GM23338 (cell line): ENCODE measurements around the gene POFUT2. TPM values are rescaled to one million over a fixed set of nuclear protein-coding genes. Genes with fewer than 3 reads are reported as not detected.

Experiments used
- ATAC-seq: fragments of 200-7000 bp; cut with Tn5 transposase; 3 replicates; pipeline ENCODE4 v1.9.1; 2020
- DNase-seq: peaks from one replicate; pipeline ENCODE4 v3.0.0-alpha.2; 2015; ENCODE audit warnings: low spot score
- H2AFZ ChIP-seq: fragments of 200-600 bp; sonication (generic); 2 replicates; pipeline ENCODE4 v1.8.0; 2016; ENCODE audit warnings: antibody characterized with exemption, mild to moderate bottlenecking, moderate library complexity
- H3F3A ChIP-seq: fragments of 200-600 bp; sonication (generic); replicated peaks from 2 replicates; pipeline ENCODE4 v1.8.0; 2017; ENCODE audit warnings: antibody characterized with exemption, mixed run types, low read depth
- H3K27ac ChIP-seq: fragments of 200-600 bp; sonication (generic); 2 replicates; pipeline ENCODE4 v1.6.1; 2016; ENCODE audit warnings: low read depth
- H3K27me3 ChIP-seq: fragments of 200-600 bp; sonication (generic); 2 replicates; pipeline ENCODE4 v1.8.0; 2016; ENCODE audit warnings: mild to moderate bottlenecking, mixed run types, moderate library complexity; ENCODE audit not compliant: insufficient read depth
- H3K36me3 ChIP-seq: fragments of 200-600 bp; sonication (generic); 2 replicates; pipeline ENCODE4 v1.8.0; 2016; ENCODE audit warnings: mild to moderate bottlenecking; ENCODE audit not compliant: insufficient read depth
- H3K4me1 ChIP-seq: fragments of 200-600 bp; sonication (generic); 2 replicates; pipeline ENCODE4 v1.8.0; 2016; ENCODE audit warnings: mild to moderate bottlenecking, moderate library complexity; ENCODE audit not compliant: insufficient read depth
- H3K4me2 ChIP-seq: fragments of 200-600 bp; sonication (generic); 2 replicates; pipeline ENCODE4 v1.7.1; 2017; ENCODE audit warnings: mixed run types
- H3K4me3 ChIP-seq: fragments of 200-600 bp; sonication (generic); 2 replicates; pipeline ENCODE4 v1.6.1; 2016; ENCODE audit warnings: mixed run types
- H3K79me2 ChIP-seq: fragments of 200-600 bp; sonication (generic); replicated peaks from 2 replicates; pipeline ENCODE4 v1.8.0; 2017; ENCODE audit warnings: mild to moderate bottlenecking; ENCODE audit not compliant: insufficient read depth
- H3K9me2 ChIP-seq: fragments of 200-600 bp; sonication (generic); 2 replicates; pipeline ENCODE4 v1.8.0; 2017; ENCODE audit not compliant: insufficient read depth
- H4K20me1 ChIP-seq: fragments of 200-600 bp; sonication (generic); replicated peaks from 2 replicates; pipeline ENCODE4 v1.8.0; 2017; ENCODE audit warnings: mild to moderate bottlenecking; ENCODE audit not compliant: insufficient read depth
- H3K27ac Mint-ChIP-seq: 2 replicates; pipeline ENCODE4 v1.8.0; 2020; ENCODE audit warnings: inconsistent platforms, mild to moderate bottlenecking, moderate library complexity, mixed read lengths
- H3K27me3 Mint-ChIP-seq: 3 replicates; pipeline ENCODE4 v1.8.0; 2022; ENCODE audit warnings: low read depth, mild to moderate bottlenecking, moderate library complexity, mixed read lengths, inconsistent platforms; ENCODE audit not compliant: insufficient read depth, poor library complexity
- H3K36me3 Mint-ChIP-seq: 3 replicates; pipeline ENCODE4 v1.8.0; 2021; ENCODE audit warnings: low read depth, mild to moderate bottlenecking, inconsistent platforms, moderate library complexity, mixed read lengths
- H3K4me1 Mint-ChIP-seq: 3 replicates; pipeline ENCODE4 v1.8.0; 2020; ENCODE audit warnings: mild to moderate bottlenecking, inconsistent platforms, mixed read lengths
- H3K4me3 Mint-ChIP-seq: 3 replicates; pipeline ENCODE4 v1.8.0; 2021; ENCODE audit warnings: moderate library complexity, mild to moderate bottlenecking, inconsistent platforms, mixed read lengths
- H3K9me3 Mint-ChIP-seq: 3 replicates; pipeline ENCODE4 v1.8.0; 2020; ENCODE audit warnings: moderate library complexity, mild to moderate bottlenecking, inconsistent platforms, mixed read lengths
- ETS1 ChIP-seq: IDR thresholded peaks from 2 replicates; pipeline ENCODE4 v1.6.1; 2016; ENCODE audit warnings: antibody characterized with exemption
- EZH2 ChIP-seq: fragments of 200-600 bp; sonication (generic); IDR thresholded peaks from one replicate; pipeline ENCODE4 v1.8.0; 2017; ENCODE audit warnings: antibody characterized with exemption, mild to moderate bottlenecking, low read depth; ENCODE audit not compliant: unreplicated experiment
- EZH2phosphoT487 ChIP-seq: fragments of 200-600 bp; sonication (generic); IDR thresholded peaks from one replicate; pipeline ENCODE4 v1.8.1; 2018; ENCODE audit warnings: antibody characterized with exemption; ENCODE audit not compliant: unreplicated experiment
- POLR2AphosphoS5 ChIP-seq: IDR thresholded peaks from 2 replicates; pipeline ENCODE4 v1.6.1; 2016; ENCODE audit warnings: antibody characterized with exemption, low read depth
- STAT1 ChIP-seq: IDR thresholded peaks from one replicate; pipeline ENCODE4 v1.6.1; 2016; ENCODE audit warnings: antibody characterized with exemption; ENCODE audit not compliant: unreplicated experiment
- ZNF331 ChIP-seq: fragments of 250-450 bp; sonication (Bioruptor Pico); IDR thresholded peaks from 2 replicates; pipeline ENCODE4 v1.5.0; 2020; ENCODE audit warnings: low read depth, mild to moderate bottlenecking, moderate library complexity
- polyA plus RNA-seq: library from polyadenylated mRNA; unstranded; fragments of >200 nt; fragmentation: Nextera tagmentation; extraction: Ambion mirVana; gene quantifications from 2 replicates; pipeline ENCODE4 v1.2.1, GENCODE V29; 2016
- total RNA-seq: library from RNA; depleted of rRNA; stranded (reverse); fragments of >200 nt; shearing (Covaris generic); gene quantifications from 2 replicates; pipeline ENCODE4 v1.2.3, GENCODE V29; 2014
- TF ChIP-seq, protein P1 (sequence below): fragments of 250-450 bp; sonication (Bioruptor Pico); IDR thresholded peaks from 2 replicates; pipeline ENCODE4 v1.5.0; 2020; ENCODE audit warnings: mild to moderate bottlenecking, moderate library complexity

Gene POFUT2
- total and polyA plus RNA-seq, 2 experiments from 2014 or later, result 12.1 to 34.5 TPM

DNA sequence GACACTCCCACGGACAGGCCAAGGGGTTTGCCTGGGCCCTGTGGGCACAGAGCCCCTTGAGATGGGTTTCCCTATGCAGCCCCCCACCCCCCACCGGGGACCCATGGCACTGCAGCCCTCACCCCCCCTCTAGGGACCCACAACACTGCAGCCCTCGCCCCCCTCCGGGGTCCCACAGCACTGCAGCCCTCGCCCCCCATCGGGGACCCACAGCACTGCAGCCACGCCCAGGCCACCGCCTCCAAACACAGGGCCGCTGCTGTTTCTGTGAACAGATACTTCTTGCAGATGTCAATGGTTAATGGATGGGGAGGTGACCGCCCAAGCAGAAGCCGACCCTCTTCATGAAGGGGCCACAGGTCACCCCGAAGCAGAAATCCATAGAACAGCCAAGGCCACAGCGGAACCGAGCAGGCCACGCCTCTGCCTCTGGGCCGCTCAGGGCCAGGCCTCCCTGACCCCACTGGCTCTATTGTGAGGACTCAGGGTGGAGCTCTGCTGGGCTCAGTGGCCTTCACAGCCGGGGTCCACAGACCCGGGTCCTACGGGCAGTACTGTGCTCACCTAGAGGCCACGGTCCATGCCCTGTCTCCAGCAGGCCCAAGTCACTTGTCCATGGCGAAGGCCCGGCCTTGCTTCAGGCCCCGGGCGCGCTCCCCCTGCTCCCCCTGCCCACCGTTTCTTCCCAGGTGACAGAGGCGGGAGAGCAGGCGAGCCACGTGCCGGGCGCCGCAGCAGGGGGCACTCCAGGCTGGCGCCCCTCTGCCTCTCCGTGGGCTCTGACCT lies 4.1 kb upstream of the POFUT2 start:
- H3K27me3 Mint-ChIP-seq, result peaks cover 10% of the 10 kb centered on the region
- H3K4me1 ChIP-seq, result no peaks in the 10 kb centered on the region; the same call in 1 of the 2 replicates
- no peaks in the 10 kb centered on the region; the same call in 2 of the 3 replicates for H3K9me3 Mint-ChIP-seq
- DNase-seq (no peak), ATAC-seq (no peak)
- no peaks in the 10 kb centered on the region for H3K36me3 ChIP-seq
- TF ChIP-seq EZH2 (no peak), POLR2AphosphoS5 (0 out of 2 replicates have a peak, but pooled peaks have one; percentile 7)
- peaks cover 8% of the 10 kb centered on the region for H3F3A ChIP-seq
- H3K27ac Mint-ChIP-seq, result no peak overlapping the region
- no peaks in the 10 kb centered on the region for H3K27me3 ChIP-seq
- peaks cover 5% of the 10 kb centered on the region; the same call in 1 of the 2 replicates for H4K20me1 ChIP-seq
- H3K4me3 ChIP-seq, result no peak overlapping the region
- H3K27ac ChIP-seq, result no peak overlapping the region
- H3K36me3 Mint-ChIP-seq, result peaks cover 10% of the 10 kb centered on the region; the same call in 2 of the 3 replicates
- no peaks in the 10 kb centered on the region for H3K9me2 ChIP-seq
- peaks cover 19% of the 10 kb centered on the region for H3K79me2 ChIP-seq
- 0 out of 2 replicates have a peak overlapping the region, but pooled peaks have one; percentile 36 for H3K4me2 ChIP-seq
- no peak overlapping the region for H3K4me3 Mint-ChIP-seq
- H2AFZ ChIP-seq, result no peak overlapping the region
- peaks cover 33% of the 10 kb centered on the region for H3K4me1 Mint-ChIP-seq

- no peak overlapping the region for H3K4me3 Mint-ChIP-seq
- H3K27me3 Mint-ChIP-seq, result peaks cover 10% of the 10 kb centered on the region
- H3F3A ChIP-seq, result peaks cover 8% of the 10 kb centered on the region
- H3K27ac ChIP-seq, result no peak overlapping the region
- H3K4me1 ChIP-seq, result peaks cover 3% of the 10 kb centered on the region; the same call in 1 of the 2 replicates
- peaks cover 37% of the 10 kb centered on the region for H3K4me1 Mint-ChIP-seq
- peaks cover 9% of the 10 kb centered on the region for H4K20me1 ChIP-seq
- no peak overlapping the region for H3K4me2 ChIP-seq
- no peaks in the 10 kb centered on the region for H3K36me3 ChIP-seq
- H3K9me3 Mint-ChIP-seq, result no peaks in the 10 kb centered on the region; the same call in 2 of the 3 replicates
- no peak overlapping the region for H3K4me3 ChIP-seq
- H2AFZ ChIP-seq, result no peak overlapping the region
- ATAC-seq (no peak), DNase-seq (no peak)
- H3K36me3 Mint-ChIP-seq, result peaks cover 13% of the 10 kb centered on the region; the same call in 2 of the 3 replicates
- H3K27ac Mint-ChIP-seq, result no peak overlapping the region
- no peaks in the 10 kb centered on the region for H3K27me3 ChIP-seq
- peaks cover 19% of the 10 kb centered on the region for H3K79me2 ChIP-seq
- TF ChIP-seq, protein P1, sequence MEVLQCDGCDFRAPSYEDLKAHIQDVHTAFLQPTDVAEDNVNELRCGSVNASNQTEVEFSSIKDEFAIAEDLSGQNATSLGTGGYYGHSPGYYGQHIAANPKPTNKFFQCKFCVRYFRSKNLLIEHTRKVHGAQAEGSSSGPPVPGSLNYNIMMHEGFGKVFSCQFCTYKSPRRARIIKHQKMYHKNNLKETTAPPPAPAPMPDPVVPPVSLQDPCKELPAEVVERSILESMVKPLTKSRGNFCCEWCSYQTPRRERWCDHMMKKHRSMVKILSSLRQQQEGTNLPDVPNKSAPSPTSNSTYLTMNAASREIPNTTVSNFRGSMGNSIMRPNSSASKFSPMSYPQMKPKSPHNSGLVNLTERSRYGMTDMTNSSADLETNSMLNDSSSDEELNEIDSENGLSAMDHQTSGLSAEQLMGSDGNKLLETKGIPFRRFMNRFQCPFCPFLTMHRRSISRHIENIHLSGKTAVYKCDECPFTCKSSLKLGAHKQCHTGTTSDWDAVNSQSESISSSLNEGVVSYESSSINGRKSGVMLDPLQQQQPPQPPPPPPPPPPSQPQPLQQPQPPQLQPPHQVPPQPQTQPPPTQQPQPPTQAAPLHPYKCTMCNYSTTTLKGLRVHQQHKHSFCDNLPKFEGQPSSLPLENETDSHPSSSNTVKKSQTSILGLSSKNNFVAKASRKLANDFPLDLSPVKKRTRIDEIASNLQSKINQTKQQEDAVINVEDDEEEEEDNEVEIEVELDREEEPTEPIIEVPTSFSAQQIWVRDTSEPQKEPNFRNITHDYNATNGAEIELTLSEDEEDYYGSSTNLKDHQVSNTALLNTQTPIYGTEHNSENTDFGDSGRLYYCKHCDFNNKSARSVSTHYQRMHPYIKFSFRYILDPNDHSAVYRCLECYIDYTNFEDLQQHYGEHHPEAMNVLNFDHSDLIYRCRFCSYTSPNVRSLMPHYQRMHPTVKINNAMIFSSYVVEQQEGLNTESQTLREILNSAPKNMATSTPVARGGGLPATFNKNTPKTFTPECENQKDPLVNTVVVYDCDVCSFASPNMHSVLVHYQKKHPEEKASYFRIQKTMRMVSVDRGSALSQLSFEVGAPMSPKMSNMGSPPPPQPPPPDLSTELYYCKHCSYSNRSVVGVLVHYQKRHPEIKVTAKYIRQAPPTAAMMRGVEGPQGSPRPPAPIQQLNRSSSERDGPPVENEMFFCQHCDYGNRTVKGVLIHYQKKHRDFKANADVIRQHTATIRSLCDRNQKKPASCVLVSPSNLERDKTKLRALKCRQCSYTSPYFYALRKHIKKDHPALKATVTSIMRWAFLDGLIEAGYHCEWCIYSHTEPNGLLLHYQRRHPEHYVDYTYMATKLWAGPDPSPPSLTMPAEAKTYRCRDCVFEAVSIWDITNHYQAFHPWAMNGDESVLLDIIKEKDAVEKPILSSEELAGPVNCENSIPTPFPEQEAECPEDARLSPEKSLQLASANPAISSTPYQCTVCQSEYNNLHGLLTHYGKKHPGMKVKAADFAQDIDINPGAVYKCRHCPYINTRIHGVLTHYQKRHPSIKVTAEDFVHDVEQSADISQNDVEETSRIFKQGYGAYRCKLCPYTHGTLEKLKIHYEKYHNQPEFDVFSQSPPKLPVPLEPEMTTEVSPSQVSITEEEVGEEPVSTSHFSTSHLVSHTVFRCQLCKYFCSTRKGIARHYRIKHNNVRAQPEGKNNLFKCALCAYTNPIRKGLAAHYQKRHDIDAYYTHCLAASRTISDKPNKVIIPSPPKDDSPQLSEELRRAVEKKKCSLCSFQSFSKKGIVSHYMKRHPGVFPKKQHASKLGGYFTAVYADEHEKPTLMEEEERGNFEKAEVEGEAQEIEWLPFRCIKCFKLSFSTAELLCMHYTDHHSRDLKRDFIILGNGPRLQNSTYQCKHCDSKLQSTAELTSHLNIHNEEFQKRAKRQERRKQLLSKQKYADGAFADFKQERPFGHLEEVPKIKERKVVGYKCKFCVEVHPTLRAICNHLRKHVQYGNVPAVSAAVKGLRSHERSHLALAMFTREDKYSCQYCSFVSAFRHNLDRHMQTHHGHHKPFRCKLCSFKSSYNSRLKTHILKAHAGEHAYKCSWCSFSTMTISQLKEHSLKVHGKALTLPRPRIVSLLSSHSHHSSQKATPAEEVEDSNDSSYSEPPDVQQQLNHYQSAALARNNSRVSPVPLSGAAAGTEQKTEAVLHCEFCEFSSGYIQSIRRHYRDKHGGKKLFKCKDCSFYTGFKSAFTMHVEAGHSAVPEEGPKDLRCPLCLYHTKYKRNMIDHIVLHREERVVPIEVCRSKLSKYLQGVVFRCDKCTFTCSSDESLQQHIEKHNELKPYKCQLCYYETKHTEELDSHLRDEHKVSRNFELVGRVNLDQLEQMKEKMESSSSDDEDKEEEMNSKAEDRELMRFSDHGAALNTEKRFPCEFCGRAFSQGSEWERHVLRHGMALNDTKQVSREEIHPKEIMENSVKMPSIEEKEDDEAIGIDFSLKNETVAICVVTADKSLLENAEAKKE (CRISPR knock-in tag), result no peak
- no peak for TF ChIP-seq ETS1
- no peak for TF ChIP-seq EZH2phosphoT487
- no peak for TF ChIP-seq ZNF331 (CRISPR knock-in tag)
- TF ChIP-seq STAT1, result no peak
- H3K9me2 ChIP-seq, result no peaks in the 10 kb centered on the region
These were observed 3.4 kb upstream of the POFUT2 start for GRCh38 chr21:45290948-45291612.
